ENCODE data around the gene LTBP2. TPM values are rescaled to one million over a fixed set of nuclear protein-coding genes. Genes with fewer than 3 reads are reported as not detected.

Gene LTBP2
- total RNA-seq, 3 donors from 2014 or later (not counting 1 experiment from before 2014, with no cell fraction given) = 2.1 to 3.7 (median 3.0) TPM

DNA sequence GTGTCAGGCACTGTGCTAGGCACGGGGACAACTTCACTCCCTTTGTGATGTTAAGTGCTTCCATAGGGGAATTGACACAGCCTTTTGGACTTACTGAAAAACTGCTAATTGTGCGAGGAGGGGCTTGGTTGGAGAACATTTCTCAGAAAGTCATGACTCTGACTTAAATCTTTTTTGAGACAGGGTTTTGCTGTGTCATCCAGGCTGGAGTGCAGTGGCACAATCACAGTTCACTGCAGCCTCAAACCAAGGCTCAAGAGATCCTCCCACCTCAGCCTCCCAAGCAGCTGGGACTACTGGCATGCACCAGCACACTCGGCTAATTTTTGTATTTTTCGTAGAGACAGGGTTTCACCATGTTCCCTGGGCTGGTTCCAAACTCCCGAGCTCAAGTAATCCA lies 10.2 kb upstream of the LTBP2 start:
- DNase-seq (no peak), ATAC-seq (no peak)
- peak overlapping the region in 1 of 2 donors; percentile 91 for H3K27ac Mint-ChIP-seq
- no peak overlapping the region for H3K4me3 Mint-ChIP-seq
- H3K9me3 Mint-ChIP-seq = no peaks in the 10 kb centered on the region
- intact Hi-C loops (cut with micrococcal nuclease) = no loop called here
- H3K36me3 Mint-ChIP-seq = no peaks in the 10 kb centered on the region
- H3K27me3 Mint-ChIP-seq (ENCODE audit: low read depth in 2 of 2) = peaks cover 0 to 5% of the 10 kb centered on the region in 2 donors
- Histone ChIP-seq H3K36me3 (ENCODE audit: control insufficient read depth, insufficient read depth, low read length) (no peaks in the 10 kb centered on the region), H3K27me3 (ENCODE audit: control insufficient read depth, insufficient read depth, low read length) (no peaks in the 10 kb centered on the region), H3K27ac (ENCODE audit: low read length) (no peak overlapping the region), H3K9me3 (ENCODE audit: control insufficient read depth, insufficient read depth, low read length) (no peaks in the 10 kb centered on the region), H3K4me3 (ENCODE audit: low read length) (no peak overlapping the region), H3K4me1 (ENCODE audit: control insufficient read depth, insufficient read depth, low read length) (peaks cover 69% of the 10 kb centered on the region)
- TF ChIP-seq, protein P1, sequence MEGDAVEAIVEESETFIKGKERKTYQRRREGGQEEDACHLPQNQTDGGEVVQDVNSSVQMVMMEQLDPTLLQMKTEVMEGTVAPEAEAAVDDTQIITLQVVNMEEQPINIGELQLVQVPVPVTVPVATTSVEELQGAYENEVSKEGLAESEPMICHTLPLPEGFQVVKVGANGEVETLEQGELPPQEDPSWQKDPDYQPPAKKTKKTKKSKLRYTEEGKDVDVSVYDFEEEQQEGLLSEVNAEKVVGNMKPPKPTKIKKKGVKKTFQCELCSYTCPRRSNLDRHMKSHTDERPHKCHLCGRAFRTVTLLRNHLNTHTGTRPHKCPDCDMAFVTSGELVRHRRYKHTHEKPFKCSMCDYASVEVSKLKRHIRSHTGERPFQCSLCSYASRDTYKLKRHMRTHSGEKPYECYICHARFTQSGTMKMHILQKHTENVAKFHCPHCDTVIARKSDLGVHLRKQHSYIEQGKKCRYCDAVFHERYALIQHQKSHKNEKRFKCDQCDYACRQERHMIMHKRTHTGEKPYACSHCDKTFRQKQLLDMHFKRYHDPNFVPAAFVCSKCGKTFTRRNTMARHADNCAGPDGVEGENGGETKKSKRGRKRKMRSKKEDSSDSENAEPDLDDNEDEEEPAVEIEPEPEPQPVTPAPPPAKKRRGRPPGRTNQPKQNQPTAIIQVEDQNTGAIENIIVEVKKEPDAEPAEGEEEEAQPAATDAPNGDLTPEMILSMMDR (IDR thresholded peaks at IDR 0.05) = no peak
- WGBS (ENCODE audit: insufficient coverage) = 97% methylated on average over 5 of the region's 5 CpGs
- H3K4me1 Mint-ChIP-seq = peaks cover 63 to 75% of the 10 kb centered on the region in 2 donors

GRCh38 chr14:74621556-74621955 lies 9.5 kb upstream of the LTBP2 start:
- no peaks in the 10 kb centered on the region for H3K9me3 Mint-ChIP-seq
- Histone ChIP-seq H3K27me3 (ENCODE audit: control insufficient read depth, insufficient read depth, low read length) (no peaks in the 10 kb centered on the region), H3K9me3 (ENCODE audit: control insufficient read depth, insufficient read depth, low read length) (no peaks in the 10 kb centered on the region), H3K27ac (ENCODE audit: low read length) (no peak overlapping the region), H3K4me3 (ENCODE audit: low read length) (no peak overlapping the region), H3K36me3 (ENCODE audit: control insufficient read depth, insufficient read depth, low read length) (no peaks in the 10 kb centered on the region), H3K4me1 (ENCODE audit: control insufficient read depth, insufficient read depth, low read length) (peaks cover 69% of the 10 kb centered on the region)
- intact Hi-C loops (cut with micrococcal nuclease) = no loop called here
- ATAC-seq (no peak), DNase-seq (no peak)
- TF ChIP-seq, protein P1 (IDR thresholded peaks at IDR 0.05) = no peak
- peaks cover 66 to 76% of the 10 kb centered on the region in 2 donors for H3K4me1 Mint-ChIP-seq
- no peaks in the 10 kb centered on the region for H3K36me3 Mint-ChIP-seq
- peaks cover 0 to 5% of the 10 kb centered on the region in 2 donors for H3K27me3 Mint-ChIP-seq (ENCODE audit: low read depth in 2 of 2)
- no peak overlapping the region for H3K4me3 Mint-ChIP-seq
- H3K27ac Mint-ChIP-seq = peak overlapping the region; percentile 91 to 97
- 96% methylated on average over 6 of the region's 6 CpGs for WGBS (ENCODE audit: insufficient coverage)

DNA sequence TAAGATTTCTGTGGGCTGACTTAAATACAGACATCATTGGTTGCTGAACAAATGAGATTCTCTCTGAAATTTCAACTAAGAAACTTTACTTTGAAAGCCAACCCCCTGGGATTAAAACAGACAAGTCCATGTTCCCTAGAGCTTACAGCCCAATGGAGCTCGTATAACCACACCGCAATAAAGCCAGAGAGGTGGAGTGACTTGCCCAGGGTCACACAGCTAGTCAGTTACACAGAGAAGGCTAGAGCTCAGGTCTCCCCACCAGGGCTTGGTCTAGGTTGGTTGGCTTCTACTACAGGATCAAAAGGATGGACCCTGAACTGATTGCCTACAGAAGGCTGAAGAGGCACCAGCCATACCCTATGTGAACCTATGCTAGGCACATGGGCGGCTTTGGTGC lies 8.9 kb upstream of the LTBP2 start:
- 93% methylated on average over 3 of the region's 3 CpGs for WGBS (ENCODE audit: insufficient coverage)
- Mint-ChIP-seq H3K4me1 (peaks cover 73 to 83% of the 10 kb centered on the region in 2 donors), H3K4me3 (peak overlapping the region; percentile 83)

More for the DNA sequence above, 8.9 kb upstream of the LTBP2 start:
- TF ChIP-seq, protein P1 (IDR thresholded peaks at IDR 0.05) = no peak
- DNase-seq (no peak), ATAC-seq (no peak)
- H3K4me3 ChIP-seq (ENCODE audit: low read length) = no peak overlapping the region
- no peak overlapping the region for H3K27ac ChIP-seq (ENCODE audit: low read length)
- H3K9me3 ChIP-seq (ENCODE audit: control insufficient read depth, insufficient read depth, low read length) = no peaks in the 10 kb centered on the region
- intact Hi-C loops (cut with micrococcal nuclease) = no loop called here
- peaks cover 73% of the 10 kb centered on the region for H3K4me1 ChIP-seq (ENCODE audit: control insufficient read depth, insufficient read depth, low read length)
- no peaks in the 10 kb centered on the region for H3K9me3 Mint-ChIP-seq
- H3K27me3 Mint-ChIP-seq (ENCODE audit: low read depth in 2 of 2) = peaks cover 0 to 5% of the 10 kb centered on the region in 2 donors
- H3K36me3 Mint-ChIP-seq = no peaks in the 10 kb centered on the region
- H3K27me3 ChIP-seq (ENCODE audit: control insufficient read depth, insufficient read depth, low read length) = no peaks in the 10 kb centered on the region
- peak overlapping the region; percentile 91 to 97 for H3K27ac Mint-ChIP-seq
- no peaks in the 10 kb centered on the region for H3K36me3 ChIP-seq (ENCODE audit: control insufficient read depth, insufficient read depth, low read length)
